GM12878 (cell line): ENCODE data around the gene FCRL6.

Experiments
- EP300 ChIP-seq, 2 experiments: fragments of 150-350 bp in 1 of 2; IDR thresholded peaks; 2 replicates each; pipeline ENCODE4 v1.6.1; 2011 to 2012; ENCODE audit warnings: low read depth in 2 of 2, low read length in 2 of 2, borderline replicate concordance in 1 of 2, improper control_type of control experiment in 1 of 2, inconsistent platforms in 1 of 2; ENCODE audit not compliant: control insufficient read depth in 1 of 2
- FOXM1 ChIP-seq: IDR thresholded peaks from 2 replicates; pipeline ENCODE4 v1.6.1; 2012; ENCODE audit warnings: low read depth, mild to moderate bottlenecking, inconsistent platforms, low read length, moderate library complexity

DNA sequence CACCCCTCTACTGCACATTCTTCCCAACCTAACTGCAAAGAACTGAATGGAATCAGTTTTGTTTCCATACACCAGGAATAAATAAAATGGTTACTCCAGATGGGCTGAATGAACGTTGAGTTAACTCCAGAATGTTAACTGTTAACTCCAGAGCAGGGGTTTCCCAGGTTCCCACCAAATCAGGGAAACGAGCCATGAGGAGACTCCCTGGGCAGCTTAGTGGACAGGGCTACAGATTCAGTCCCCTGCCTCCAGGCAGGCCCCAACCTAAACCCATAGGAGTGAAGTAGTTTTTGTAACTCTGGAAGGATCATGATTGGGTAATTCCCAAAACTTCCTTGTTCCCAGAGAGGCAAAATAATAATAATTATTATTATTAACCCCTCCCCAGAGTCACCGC is 46.2 kb downstream of the FCRL6 start:
- TF ChIP-seq FOXM1 = no peak
- no peak for TF ChIP-seq EP300 (IDR thresholded peaks at IDR 0.05; ENCODE audit: borderline replicate concordance in 1 of 2, control insufficient read depth in 1 of 2, low read depth in 2 of 2, low read length in 2 of 2)
